Activated naive CD4-positive, alpha-beta T cell treated with anti-CD3 and anti-CD28 coated beads, Interleukin-2, amount 50 U/mL, for 24 hours (primary cell): Measurements from ENCODE around the gene PPFIA3.
A peak's percentile ranks its signal among the peaks of the same experiment; 100 is the strongest.

Experiments
- H3K27ac Mint-ChIP-seq: one replicate; pipeline ENCODE4 v1.8.0; 2021; ENCODE audit warnings: mild to moderate bottlenecking, mixed read lengths
- H3K27me3 Mint-ChIP-seq: one replicate; pipeline ENCODE4 v1.8.0; 2021; ENCODE audit warnings: mixed read lengths
- H3K36me3 Mint-ChIP-seq: one replicate; pipeline ENCODE4 v1.8.0; 2021; ENCODE audit warnings: mixed read lengths
- H3K4me1 Mint-ChIP-seq: one replicate; pipeline ENCODE4 v1.8.0; 2021; ENCODE audit warnings: mixed read lengths
- H3K4me3 Mint-ChIP-seq: one replicate; pipeline ENCODE4 v1.8.0; 2021; ENCODE audit warnings: mild to moderate bottlenecking, mixed read lengths
- H3K9me3 Mint-ChIP-seq: one replicate; pipeline ENCODE4 v1.8.0; 2021; ENCODE audit warnings: mixed read lengths

The PPFIA3 gene

GRCh38 chr19:49149652-49150105, 30.3 kb downstream of the PPFIA3 start:
- no peaks in the 10 kb centered on the region for H3K36me3 Mint-ChIP-seq
- H3K4me3 Mint-ChIP-seq, result peak overlapping the region; percentile 86
- no peak overlapping the region for H3K27ac Mint-ChIP-seq
- peaks cover 53% of the 10 kb centered on the region for H3K27me3 Mint-ChIP-seq
- H3K9me3 Mint-ChIP-seq, result peaks cover 9% of the 10 kb centered on the region
- H3K4me1 Mint-ChIP-seq, result peaks cover 24% of the 10 kb centered on the region

DNA sequence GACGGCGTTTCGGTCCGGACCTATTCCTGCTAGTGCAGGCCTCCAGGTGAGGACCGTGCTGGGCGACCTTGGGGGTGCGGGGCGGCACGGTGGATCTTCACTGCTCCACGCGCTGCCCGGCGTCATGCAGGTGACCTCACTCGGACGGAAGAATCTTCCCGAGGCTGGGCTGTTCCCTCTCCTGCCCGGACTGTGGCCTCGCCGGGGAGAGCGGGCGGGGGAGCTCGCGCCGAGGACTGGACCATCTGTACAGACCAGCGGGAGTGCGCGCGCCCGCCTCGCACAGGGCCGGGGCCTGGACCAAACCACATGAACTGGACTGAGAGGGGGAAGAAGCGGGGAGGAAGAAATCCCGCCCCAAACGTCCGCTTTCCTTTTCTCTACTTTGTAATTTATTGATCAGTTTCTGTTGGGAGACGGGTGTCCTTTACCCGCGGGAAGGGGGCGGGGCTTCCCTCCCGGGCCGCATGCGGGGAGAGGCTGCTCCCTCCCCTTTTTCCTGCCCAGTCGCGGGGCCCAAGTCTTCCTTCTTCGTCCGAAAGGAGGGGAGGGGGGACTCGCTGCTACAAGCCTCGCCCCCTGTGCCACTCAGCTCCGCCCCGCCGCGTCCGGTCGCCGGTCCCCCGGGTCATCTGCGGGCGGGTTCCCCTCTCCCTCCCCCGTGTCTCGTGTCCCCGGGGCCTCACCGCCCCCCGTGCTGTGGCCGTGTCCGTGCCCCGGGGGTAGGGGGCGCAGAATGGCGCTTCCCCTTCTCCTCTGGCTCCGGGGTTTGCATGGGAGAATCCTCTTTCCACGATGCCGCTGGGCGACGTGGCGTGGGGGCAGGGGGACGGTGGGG, 31.0 kb downstream of the PPFIA3 start:
- Mint-ChIP-seq H3K4me1 (peaks cover 24% of the 10 kb centered on the region), H3K27me3 (peaks cover 54% of the 10 kb centered on the region), H3K36me3 (no peaks in the 10 kb centered on the region), H3K27ac (no peak overlapping the region), H3K9me3 (peaks cover 11% of the 10 kb centered on the region), H3K4me3 (peak overlapping the region; percentile 86)

DNA sequence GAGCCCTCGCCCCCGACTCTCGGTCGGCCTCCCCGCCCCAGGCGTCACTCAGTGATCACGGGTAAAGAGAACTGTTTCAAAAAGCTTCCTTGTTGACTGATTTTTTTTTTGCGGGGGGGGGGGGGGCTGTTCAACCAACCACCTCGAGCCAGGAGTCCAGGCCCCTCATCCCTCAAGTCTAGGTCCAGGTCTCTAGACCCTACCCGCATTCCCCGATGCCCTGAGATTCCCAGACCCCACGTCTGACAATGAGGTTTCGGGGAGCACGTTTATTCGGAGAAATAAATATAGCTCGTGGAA, 31.6 kb downstream of the PPFIA3 start:
- Mint-ChIP-seq H3K27me3 (peaks cover 55% of the 10 kb centered on the region), H3K9me3 (peaks cover 11% of the 10 kb centered on the region), H3K4me1 (peaks cover 19% of the 10 kb centered on the region), H3K4me3 (peak overlapping the region; percentile 69), H3K27ac (no peak overlapping the region), H3K36me3 (no peaks in the 10 kb centered on the region)

- Mint-ChIP-seq H3K27me3 (peaks cover 57% of the 10 kb centered on the region), H3K9me3 (peaks cover 11% of the 10 kb centered on the region), H3K36me3 (no peaks in the 10 kb centered on the region), H3K27ac (no peak overlapping the region), H3K4me1 (peaks cover 18% of the 10 kb centered on the region), H3K4me3 (peak overlapping the region; percentile 69)
Measured at GRCh38 chr19:49151267-49152118, 32.1 kb downstream of the PPFIA3 start.

GRCh38 chr19:49152119-49152550, 32.8 kb downstream of the PPFIA3 start:
- H3K4me3 Mint-ChIP-seq, result peak overlapping the region; percentile 69
- peaks cover 11% of the 10 kb centered on the region for H3K9me3 Mint-ChIP-seq
- H3K36me3 Mint-ChIP-seq, result no peaks in the 10 kb centered on the region
- peaks cover 54% of the 10 kb centered on the region for H3K27me3 Mint-ChIP-seq
- H3K4me1 Mint-ChIP-seq, result peaks cover 18% of the 10 kb centered on the region
- no peak overlapping the region for H3K27ac Mint-ChIP-seq

- H3K27me3 Mint-ChIP-seq, result peaks cover 52% of the 10 kb centered on the region
- H3K27ac Mint-ChIP-seq, result no peak overlapping the region
- peaks cover 11% of the 10 kb centered on the region for H3K9me3 Mint-ChIP-seq
Measured at GRCh38 chr19:49153167-49153809, 33.9 kb downstream of the PPFIA3 start.

GRCh38 chr19:49154279-49154678, 34.9 kb downstream of the PPFIA3 start:
- H3K27ac Mint-ChIP-seq, result no peak overlapping the region

More at GRCh38 chr19:49153167-49153809, 33.9 kb downstream of the PPFIA3 start:
- Mint-ChIP-seq H3K36me3 (no peaks in the 10 kb centered on the region), H3K4me1 (peaks cover 20% of the 10 kb centered on the region), H3K4me3 (peak overlapping the region; percentile 24)

GRCh38 chr19:49155005-49155819, 35.9 kb downstream of the PPFIA3 start, which contains the start of gene HRC:
Gene HRC (minus strand): TSS chr19:49155396. CDS start chr19:49155237, 159 bp downstream.
- H3K27me3 Mint-ChIP-seq, result peaks cover 54% of the 10 kb centered on the region
- H3K36me3 Mint-ChIP-seq, result no peaks in the 10 kb centered on the region
- H3K9me3 Mint-ChIP-seq, result peaks cover 11% of the 10 kb centered on the region
- no peak within 1 kb of the TSS for H3K27ac Mint-ChIP-seq
- H3K4me3 Mint-ChIP-seq, result no peak within 1 kb of the TSS
- H3K4me1 Mint-ChIP-seq, result peaks cover 13% of the 10 kb centered on the region

More at GRCh38 chr19:49154279-49154678, 34.9 kb downstream of the PPFIA3 start:
- peaks cover 18% of the 10 kb centered on the region for H3K4me1 Mint-ChIP-seq
- H3K9me3 Mint-ChIP-seq, result peaks cover 11% of the 10 kb centered on the region
- no peak overlapping the region for H3K4me3 Mint-ChIP-seq
- no peaks in the 10 kb centered on the region for H3K36me3 Mint-ChIP-seq
- peaks cover 50% of the 10 kb centered on the region for H3K27me3 Mint-ChIP-seq

- no peak overlapping the region for H3K4me3 Mint-ChIP-seq
- no peaks in the 10 kb centered on the region for H3K36me3 Mint-ChIP-seq
- H3K27me3 Mint-ChIP-seq, result peaks cover 60% of the 10 kb centered on the region
- peaks cover 11% of the 10 kb centered on the region for H3K9me3 Mint-ChIP-seq
- H3K27ac Mint-ChIP-seq, result no peak overlapping the region
- H3K4me1 Mint-ChIP-seq, result peaks cover 13% of the 10 kb centered on the region
Measured at GRCh38 chr19:49155820-49156346, 36.5 kb downstream of the PPFIA3 start.

DNA sequence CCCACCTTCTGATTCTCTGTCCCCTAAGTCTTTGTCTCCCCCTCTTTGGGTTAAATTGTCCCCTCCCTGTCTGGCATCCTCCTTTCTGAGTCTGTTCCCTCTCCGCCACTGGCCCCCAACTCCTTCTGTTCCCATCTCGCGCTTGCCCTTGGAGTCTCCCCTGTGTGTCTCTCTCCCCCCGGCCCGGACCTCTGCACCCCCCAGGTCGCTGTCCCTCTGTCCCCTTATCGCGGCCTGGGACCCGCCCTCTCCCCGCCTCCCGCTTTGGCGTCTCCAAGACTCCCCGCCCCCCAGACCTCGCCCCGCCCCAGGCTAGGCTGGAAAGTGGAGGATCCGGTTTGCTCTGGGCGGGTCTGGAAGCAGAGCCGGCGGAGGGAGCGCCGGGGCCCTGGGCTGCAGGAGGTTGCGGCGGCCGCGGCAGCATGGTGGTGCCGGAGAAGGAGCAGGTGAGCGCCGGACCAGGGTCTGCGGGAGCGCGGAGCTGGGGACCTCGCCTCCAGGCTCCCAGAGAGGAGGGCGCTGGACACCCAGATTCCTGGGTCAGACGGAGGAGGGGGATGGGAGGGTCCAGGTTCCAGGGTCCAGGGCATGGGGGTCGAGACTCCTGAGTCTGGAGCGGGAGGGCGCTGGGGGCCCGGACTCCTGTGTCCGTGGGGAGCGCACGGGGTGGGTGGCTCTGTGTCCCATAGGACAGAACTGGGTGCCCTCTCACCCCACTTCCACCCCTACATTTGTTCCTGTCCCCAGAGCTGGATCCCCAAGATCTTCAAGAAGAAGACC, 38.3 kb downstream of the PPFIA3 start, which contains the start of gene TRPM4:
TRPM4 (plus strand) TSS at position 348 of the 780 bp plus-strand sequence; CDS start at position 423, 75 bp downstream.
- Mint-ChIP-seq H3K27me3 (peaks cover 52% of the 10 kb centered on the region), H3K4me1 (peaks cover 6% of the 10 kb centered on the region), H3K4me3 (peak within 1 kb of the TSS; percentile 34)

DNA sequence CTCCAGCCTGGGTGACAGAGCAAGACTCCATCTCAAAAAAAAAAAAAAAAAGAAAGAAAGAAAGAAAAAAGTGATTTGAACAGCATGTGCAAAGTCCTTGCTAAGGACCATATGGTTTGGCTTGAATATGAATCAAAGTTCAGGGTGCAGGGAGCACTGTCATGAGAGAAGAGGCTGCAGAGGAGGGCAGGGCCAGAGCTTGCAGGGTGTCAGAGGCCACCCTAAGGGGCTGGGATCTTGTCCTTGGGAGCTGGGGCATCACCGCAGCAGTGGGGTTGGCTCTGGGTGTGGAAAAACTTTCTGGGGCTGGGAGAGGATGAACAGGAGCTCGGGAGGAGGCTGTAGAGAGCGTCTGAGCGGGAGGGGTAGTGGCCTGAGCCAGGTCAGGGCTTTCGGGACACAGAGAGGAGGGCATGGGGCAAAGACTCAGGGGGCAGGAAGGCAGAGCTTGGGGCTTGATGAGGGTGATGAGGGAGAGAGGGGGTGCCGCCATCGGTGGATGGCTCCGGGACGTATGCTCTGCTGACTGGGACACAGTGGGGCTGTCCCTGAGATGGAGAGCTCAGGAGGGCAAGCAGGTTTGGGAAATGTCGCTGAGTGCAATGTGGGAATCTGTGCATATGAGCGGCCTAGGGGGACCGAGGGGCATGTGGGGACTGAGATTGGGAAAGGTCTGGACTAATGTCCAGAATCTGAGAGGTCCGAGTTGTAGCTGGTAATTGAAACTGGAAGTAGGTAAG, 41.3 kb downstream of the PPFIA3 start:
- Mint-ChIP-seq H3K9me3 (no peaks in the 10 kb centered on the region), H3K36me3 (no peaks in the 10 kb centered on the region), H3K4me3 (no peak overlapping the region), H3K4me1 (peaks cover 6% of the 10 kb centered on the region), H3K27me3 (peaks cover 31% of the 10 kb centered on the region), H3K27ac (no peak overlapping the region)

More for the DNA sequence above, 38.3 kb downstream of the PPFIA3 start, which contains the start of gene TRPM4:
- H3K36me3 Mint-ChIP-seq, result no peaks in the 10 kb centered on the region
- no peak within 1 kb of the TSS for H3K27ac Mint-ChIP-seq
- H3K9me3 Mint-ChIP-seq, result peaks cover 11% of the 10 kb centered on the region

- H3K9me3 Mint-ChIP-seq, result no peaks in the 10 kb centered on the region
- peaks cover 6% of the 10 kb centered on the region for H3K4me1 Mint-ChIP-seq
- H3K36me3 Mint-ChIP-seq, result no peaks in the 10 kb centered on the region
- peaks cover 24% of the 10 kb centered on the region for H3K27me3 Mint-ChIP-seq
- no peak overlapping the region for H3K4me3 Mint-ChIP-seq
- H3K27ac Mint-ChIP-seq, result no peak overlapping the region
Measured at GRCh38 chr19:49161987-49162386, 42.6 kb downstream of the PPFIA3 start.

DNA sequence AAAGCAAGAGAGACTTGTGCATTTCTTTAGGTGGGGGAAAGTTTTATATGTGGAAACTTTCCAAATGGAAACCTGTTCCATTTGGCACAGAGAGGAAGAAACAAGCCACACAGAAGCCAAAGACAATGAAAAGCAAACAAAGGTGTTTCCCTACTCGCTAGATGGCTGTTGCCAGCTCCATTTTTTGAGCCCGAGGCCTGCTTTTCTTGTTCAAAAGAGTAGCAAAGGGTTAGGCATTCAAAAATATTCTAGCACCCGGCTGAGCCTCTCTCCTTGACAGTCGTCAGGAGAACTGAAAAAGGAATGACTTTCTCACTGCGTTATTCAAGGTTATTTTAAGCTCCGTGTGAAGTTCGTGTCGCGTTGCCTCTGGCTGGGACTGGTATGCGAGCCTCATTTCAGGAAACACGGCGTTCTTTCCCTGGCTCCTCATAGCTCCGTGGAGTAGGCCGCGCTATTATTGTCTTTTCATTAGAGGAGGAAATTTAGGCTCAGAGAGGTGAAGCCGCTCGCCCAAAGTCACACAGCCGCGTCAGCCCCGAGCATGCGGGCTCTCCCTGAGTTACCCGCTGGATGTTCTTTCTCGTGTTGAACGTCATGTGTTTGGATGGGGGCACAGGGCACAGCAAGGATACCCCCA, 45.9 kb downstream of the PPFIA3 start:
- H3K27me3 Mint-ChIP-seq, result peaks cover 8% of the 10 kb centered on the region
- H3K4me3 Mint-ChIP-seq, result no peak overlapping the region
- H3K9me3 Mint-ChIP-seq, result no peaks in the 10 kb centered on the region
- no peak overlapping the region for H3K27ac Mint-ChIP-seq
- H3K36me3 Mint-ChIP-seq, result no peaks in the 10 kb centered on the region
- H3K4me1 Mint-ChIP-seq, result no peaks in the 10 kb centered on the region
